GM23338 (cell line): ENCODE measurements around the gene TNS1. TPM values are rescaled to one million over a fixed set of nuclear protein-coding genes. Genes with fewer than 3 reads are reported as not detected.
A peak's percentile ranks its signal among the peaks of the same experiment; 100 is the strongest.

Source experiments
- ATAC-seq: fragments of 200-7000 bp; cut with Tn5 transposase; 3 replicates; pipeline ENCODE4 v1.9.1; 2020
- DNase-seq: peaks from one replicate; pipeline ENCODE4 v3.0.0-alpha.2; 2015; ENCODE audit warnings: low spot score
- H2AFZ ChIP-seq: fragments of 200-600 bp; sonication (generic); 2 replicates; pipeline ENCODE4 v1.8.0; 2016; ENCODE audit warnings: antibody characterized with exemption, mild to moderate bottlenecking, moderate library complexity
- H3F3A ChIP-seq: fragments of 200-600 bp; sonication (generic); replicated peaks from 2 replicates; pipeline ENCODE4 v1.8.0; 2017; ENCODE audit warnings: antibody characterized with exemption, mixed run types, low read depth
- H3K27ac ChIP-seq: fragments of 200-600 bp; sonication (generic); 2 replicates; pipeline ENCODE4 v1.6.1; 2016; ENCODE audit warnings: low read depth
- H3K27me3 ChIP-seq: fragments of 200-600 bp; sonication (generic); 2 replicates; pipeline ENCODE4 v1.8.0; 2016; ENCODE audit warnings: mild to moderate bottlenecking, mixed run types, moderate library complexity; ENCODE audit not compliant: insufficient read depth
- H3K36me3 ChIP-seq: fragments of 200-600 bp; sonication (generic); 2 replicates; pipeline ENCODE4 v1.8.0; 2016; ENCODE audit warnings: mild to moderate bottlenecking; ENCODE audit not compliant: insufficient read depth
- H3K4me1 ChIP-seq: fragments of 200-600 bp; sonication (generic); 2 replicates; pipeline ENCODE4 v1.8.0; 2016; ENCODE audit warnings: mild to moderate bottlenecking, moderate library complexity; ENCODE audit not compliant: insufficient read depth
- H3K4me2 ChIP-seq: fragments of 200-600 bp; sonication (generic); 2 replicates; pipeline ENCODE4 v1.7.1; 2017; ENCODE audit warnings: mixed run types
- H3K4me3 ChIP-seq: fragments of 200-600 bp; sonication (generic); 2 replicates; pipeline ENCODE4 v1.6.1; 2016; ENCODE audit warnings: mixed run types
- H3K79me2 ChIP-seq: fragments of 200-600 bp; sonication (generic); replicated peaks from 2 replicates; pipeline ENCODE4 v1.8.0; 2017; ENCODE audit warnings: mild to moderate bottlenecking; ENCODE audit not compliant: insufficient read depth
- H3K9me2 ChIP-seq: fragments of 200-600 bp; sonication (generic); 2 replicates; pipeline ENCODE4 v1.8.0; 2017; ENCODE audit not compliant: insufficient read depth
- H4K20me1 ChIP-seq: fragments of 200-600 bp; sonication (generic); replicated peaks from 2 replicates; pipeline ENCODE4 v1.8.0; 2017; ENCODE audit warnings: mild to moderate bottlenecking; ENCODE audit not compliant: insufficient read depth
- H3K27ac Mint-ChIP-seq: 2 replicates; pipeline ENCODE4 v1.8.0; 2020; ENCODE audit warnings: inconsistent platforms, mild to moderate bottlenecking, moderate library complexity, mixed read lengths
- H3K27me3 Mint-ChIP-seq: 3 replicates; pipeline ENCODE4 v1.8.0; 2022; ENCODE audit warnings: low read depth, mild to moderate bottlenecking, moderate library complexity, mixed read lengths, inconsistent platforms; ENCODE audit not compliant: insufficient read depth, poor library complexity
- H3K36me3 Mint-ChIP-seq: 3 replicates; pipeline ENCODE4 v1.8.0; 2021; ENCODE audit warnings: low read depth, mild to moderate bottlenecking, inconsistent platforms, moderate library complexity, mixed read lengths
- H3K4me1 Mint-ChIP-seq: 3 replicates; pipeline ENCODE4 v1.8.0; 2020; ENCODE audit warnings: mild to moderate bottlenecking, inconsistent platforms, mixed read lengths
- H3K4me3 Mint-ChIP-seq: 3 replicates; pipeline ENCODE4 v1.8.0; 2021; ENCODE audit warnings: moderate library complexity, mild to moderate bottlenecking, inconsistent platforms, mixed read lengths
- H3K9me3 Mint-ChIP-seq: 3 replicates; pipeline ENCODE4 v1.8.0; 2020; ENCODE audit warnings: moderate library complexity, mild to moderate bottlenecking, inconsistent platforms, mixed read lengths
- CREB1 ChIP-seq: fragments of 250-450 bp; sonication (Bioruptor Pico); IDR thresholded peaks from 2 replicates; pipeline ENCODE4 v1.5.0; 2020; ENCODE audit warnings: low read depth, mild to moderate bottlenecking, moderate library complexity
- EZH2 ChIP-seq: fragments of 200-600 bp; sonication (generic); IDR thresholded peaks from one replicate; pipeline ENCODE4 v1.8.0; 2017; ENCODE audit warnings: antibody characterized with exemption, mild to moderate bottlenecking, low read depth; ENCODE audit not compliant: unreplicated experiment
- EZH2phosphoT487 ChIP-seq: fragments of 200-600 bp; sonication (generic); IDR thresholded peaks from one replicate; pipeline ENCODE4 v1.8.1; 2018; ENCODE audit warnings: antibody characterized with exemption; ENCODE audit not compliant: unreplicated experiment
- JUNB ChIP-seq: IDR thresholded peaks from one replicate; pipeline ENCODE4 v1.6.1; 2016; ENCODE audit warnings: antibody characterized with exemption; ENCODE audit not compliant: unreplicated experiment
- NANOG ChIP-seq: IDR thresholded peaks from 2 replicates; pipeline ENCODE4 v1.6.1; 2016; ENCODE audit warnings: antibody characterized with exemption, borderline replicate concordance
- POLR2AphosphoS5 ChIP-seq: IDR thresholded peaks from 2 replicates; pipeline ENCODE4 v1.6.1; 2016; ENCODE audit warnings: antibody characterized with exemption, low read depth
- STAT1 ChIP-seq: IDR thresholded peaks from one replicate; pipeline ENCODE4 v1.6.1; 2016; ENCODE audit warnings: antibody characterized with exemption; ENCODE audit not compliant: unreplicated experiment
- ZNF114 ChIP-seq: fragments of 250-450 bp; sonication (Bioruptor Pico); IDR thresholded peaks from 2 replicates; pipeline ENCODE4 v1.5.0; 2020; ENCODE audit warnings: mild to moderate bottlenecking, moderate library complexity
- ZNF331 ChIP-seq: fragments of 250-450 bp; sonication (Bioruptor Pico); IDR thresholded peaks from 2 replicates; pipeline ENCODE4 v1.5.0; 2020; ENCODE audit warnings: low read depth, mild to moderate bottlenecking, moderate library complexity
- polyA plus RNA-seq: library from polyadenylated mRNA; unstranded; fragments of >200 nt; fragmentation: Nextera tagmentation; extraction: Ambion mirVana; gene quantifications from 2 replicates; pipeline ENCODE4 v1.2.1, GENCODE V29; 2016
- total RNA-seq: library from RNA; depleted of rRNA; stranded (reverse); fragments of >200 nt; shearing (Covaris generic); gene quantifications from 2 replicates; pipeline ENCODE4 v1.2.3, GENCODE V29; 2014
- TF ChIP-seq, protein P1 (sequence below): IDR thresholded peaks from 2 replicates; pipeline ENCODE4 v1.6.1; 2016; ENCODE audit warnings: antibody characterized with exemption
- TF ChIP-seq, protein P2 (sequence below): IDR thresholded peaks from one replicate; pipeline ENCODE4 v1.6.1; 2018; ENCODE audit warnings: antibody characterized with exemption; ENCODE audit not compliant: unreplicated experiment
- TF ChIP-seq, protein P3 (sequence below), 2 experiments: fragments of 200-600 bp in 1 of 2; sonication (generic) in 1 of 2; conservative IDR thresholded peaks; 2 replicates each; pipeline versions ENCODE4 v1.5.1 to v1.6.1; 2016 to 2017; ENCODE audit warnings: antibody characterized with exemption in 2 of 2, low read depth in 2 of 2, mild to moderate bottlenecking in 2 of 2, moderate library complexity in 1 of 2
- TF ChIP-seq, protein P4 (sequence below): fragments of 250-450 bp; sonication (Bioruptor Pico); IDR thresholded peaks from 2 replicates; pipeline ENCODE4 v1.5.0; 2020; ENCODE audit warnings: mild to moderate bottlenecking, moderate library complexity

Gene TNS1
- total and polyA plus RNA-seq, 2 experiments from 2014 or later: 2.0 to 7.4 TPM

DNA sequence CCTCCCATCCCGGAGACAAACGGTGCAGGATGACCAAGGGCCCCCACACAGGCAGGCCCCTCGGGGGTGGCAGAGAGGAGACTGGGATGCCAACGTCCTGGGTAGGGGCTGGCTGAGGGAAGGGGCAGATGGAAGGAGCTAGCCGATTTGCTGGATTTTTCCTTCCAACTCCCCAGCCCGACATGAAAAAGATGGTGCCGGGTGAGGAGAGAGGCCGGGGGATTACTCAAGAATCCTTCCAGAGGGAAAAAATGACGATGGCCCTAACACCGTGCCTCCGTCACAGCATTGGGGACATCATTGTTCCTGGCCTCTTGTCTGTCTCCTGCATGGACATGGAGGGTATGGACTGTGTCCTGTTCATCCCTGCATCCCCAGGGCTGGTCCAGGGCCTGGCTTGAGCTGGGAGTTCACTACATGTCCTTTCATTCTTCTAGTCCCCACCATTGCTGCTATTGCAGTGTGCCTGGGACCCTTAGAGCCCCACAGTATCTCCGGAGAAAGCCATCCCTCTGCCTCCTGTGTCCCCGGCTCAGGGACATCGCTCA lies 217.7 kb downstream of the TNS1 start:
- H3K27ac Mint-ChIP-seq: no peak overlapping the region
- H3K27me3 Mint-ChIP-seq: peaks cover 9% of the 10 kb centered on the region
- Histone ChIP-seq H3K27ac (no peak overlapping the region), H3K4me3 (no peak overlapping the region), H2AFZ (peak overlapping the region; percentile 85), H3K4me1 (no peaks in the 10 kb centered on the region; the same call in 1 of the 2 replicates), H3K36me3 (no peaks in the 10 kb centered on the region), H3F3A (no peaks in the 10 kb centered on the region), H3K4me2 (no peak overlapping the region), H3K27me3 (no peaks in the 10 kb centered on the region), H4K20me1 (no peaks in the 10 kb centered on the region), H3K79me2 (no peaks in the 10 kb centered on the region), H3K9me2 (no peaks in the 10 kb centered on the region)
- no peak for TF ChIP-seq ZNF331 (CRISPR knock-in tag)
- TF ChIP-seq NANOG: no peak
- TF ChIP-seq ZNF114: no peak
- no peak for TF ChIP-seq CREB1 (CRISPR knock-in tag)
- TF ChIP-seq EZH2phosphoT487: no peak
- TF ChIP-seq POLR2AphosphoS5: no peak
- TF ChIP-seq EZH2: no peak
- no peak for TF ChIP-seq STAT1
- TF ChIP-seq JUNB: no peak
- TF ChIP-seq, protein P1, sequence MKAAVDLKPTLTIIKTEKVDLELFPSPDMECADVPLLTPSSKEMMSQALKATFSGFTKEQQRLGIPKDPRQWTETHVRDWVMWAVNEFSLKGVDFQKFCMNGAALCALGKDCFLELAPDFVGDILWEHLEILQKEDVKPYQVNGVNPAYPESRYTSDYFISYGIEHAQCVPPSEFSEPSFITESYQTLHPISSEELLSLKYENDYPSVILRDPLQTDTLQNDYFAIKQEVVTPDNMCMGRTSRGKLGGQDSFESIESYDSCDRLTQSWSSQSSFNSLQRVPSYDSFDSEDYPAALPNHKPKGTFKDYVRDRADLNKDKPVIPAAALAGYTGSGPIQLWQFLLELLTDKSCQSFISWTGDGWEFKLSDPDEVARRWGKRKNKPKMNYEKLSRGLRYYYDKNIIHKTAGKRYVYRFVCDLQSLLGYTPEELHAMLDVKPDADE: no peak
- TF ChIP-seq, protein P2, sequence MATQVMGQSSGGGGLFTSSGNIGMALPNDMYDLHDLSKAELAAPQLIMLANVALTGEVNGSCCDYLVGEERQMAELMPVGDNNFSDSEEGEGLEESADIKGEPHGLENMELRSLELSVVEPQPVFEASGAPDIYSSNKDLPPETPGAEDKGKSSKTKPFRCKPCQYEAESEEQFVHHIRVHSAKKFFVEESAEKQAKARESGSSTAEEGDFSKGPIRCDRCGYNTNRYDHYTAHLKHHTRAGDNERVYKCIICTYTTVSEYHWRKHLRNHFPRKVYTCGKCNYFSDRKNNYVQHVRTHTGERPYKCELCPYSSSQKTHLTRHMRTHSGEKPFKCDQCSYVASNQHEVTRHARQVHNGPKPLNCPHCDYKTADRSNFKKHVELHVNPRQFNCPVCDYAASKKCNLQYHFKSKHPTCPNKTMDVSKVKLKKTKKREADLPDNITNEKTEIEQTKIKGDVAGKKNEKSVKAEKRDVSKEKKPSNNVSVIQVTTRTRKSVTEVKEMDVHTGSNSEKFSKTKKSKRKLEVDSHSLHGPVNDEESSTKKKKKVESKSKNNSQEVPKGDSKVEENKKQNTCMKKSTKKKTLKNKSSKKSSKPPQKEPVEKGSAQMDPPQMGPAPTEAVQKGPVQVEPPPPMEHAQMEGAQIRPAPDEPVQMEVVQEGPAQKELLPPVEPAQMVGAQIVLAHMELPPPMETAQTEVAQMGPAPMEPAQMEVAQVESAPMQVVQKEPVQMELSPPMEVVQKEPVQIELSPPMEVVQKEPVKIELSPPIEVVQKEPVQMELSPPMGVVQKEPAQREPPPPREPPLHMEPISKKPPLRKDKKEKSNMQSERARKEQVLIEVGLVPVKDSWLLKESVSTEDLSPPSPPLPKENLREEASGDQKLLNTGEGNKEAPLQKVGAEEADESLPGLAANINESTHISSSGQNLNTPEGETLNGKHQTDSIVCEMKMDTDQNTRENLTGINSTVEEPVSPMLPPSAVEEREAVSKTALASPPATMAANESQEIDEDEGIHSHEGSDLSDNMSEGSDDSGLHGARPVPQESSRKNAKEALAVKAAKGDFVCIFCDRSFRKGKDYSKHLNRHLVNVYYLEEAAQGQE: no peak
- TF ChIP-seq, protein P3, sequence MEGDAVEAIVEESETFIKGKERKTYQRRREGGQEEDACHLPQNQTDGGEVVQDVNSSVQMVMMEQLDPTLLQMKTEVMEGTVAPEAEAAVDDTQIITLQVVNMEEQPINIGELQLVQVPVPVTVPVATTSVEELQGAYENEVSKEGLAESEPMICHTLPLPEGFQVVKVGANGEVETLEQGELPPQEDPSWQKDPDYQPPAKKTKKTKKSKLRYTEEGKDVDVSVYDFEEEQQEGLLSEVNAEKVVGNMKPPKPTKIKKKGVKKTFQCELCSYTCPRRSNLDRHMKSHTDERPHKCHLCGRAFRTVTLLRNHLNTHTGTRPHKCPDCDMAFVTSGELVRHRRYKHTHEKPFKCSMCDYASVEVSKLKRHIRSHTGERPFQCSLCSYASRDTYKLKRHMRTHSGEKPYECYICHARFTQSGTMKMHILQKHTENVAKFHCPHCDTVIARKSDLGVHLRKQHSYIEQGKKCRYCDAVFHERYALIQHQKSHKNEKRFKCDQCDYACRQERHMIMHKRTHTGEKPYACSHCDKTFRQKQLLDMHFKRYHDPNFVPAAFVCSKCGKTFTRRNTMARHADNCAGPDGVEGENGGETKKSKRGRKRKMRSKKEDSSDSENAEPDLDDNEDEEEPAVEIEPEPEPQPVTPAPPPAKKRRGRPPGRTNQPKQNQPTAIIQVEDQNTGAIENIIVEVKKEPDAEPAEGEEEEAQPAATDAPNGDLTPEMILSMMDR (conservative IDR thresholded peaks at IDR 0.05; ENCODE audit: low read depth in 2 of 2): no peak
- TF ChIP-seq, protein P4, sequence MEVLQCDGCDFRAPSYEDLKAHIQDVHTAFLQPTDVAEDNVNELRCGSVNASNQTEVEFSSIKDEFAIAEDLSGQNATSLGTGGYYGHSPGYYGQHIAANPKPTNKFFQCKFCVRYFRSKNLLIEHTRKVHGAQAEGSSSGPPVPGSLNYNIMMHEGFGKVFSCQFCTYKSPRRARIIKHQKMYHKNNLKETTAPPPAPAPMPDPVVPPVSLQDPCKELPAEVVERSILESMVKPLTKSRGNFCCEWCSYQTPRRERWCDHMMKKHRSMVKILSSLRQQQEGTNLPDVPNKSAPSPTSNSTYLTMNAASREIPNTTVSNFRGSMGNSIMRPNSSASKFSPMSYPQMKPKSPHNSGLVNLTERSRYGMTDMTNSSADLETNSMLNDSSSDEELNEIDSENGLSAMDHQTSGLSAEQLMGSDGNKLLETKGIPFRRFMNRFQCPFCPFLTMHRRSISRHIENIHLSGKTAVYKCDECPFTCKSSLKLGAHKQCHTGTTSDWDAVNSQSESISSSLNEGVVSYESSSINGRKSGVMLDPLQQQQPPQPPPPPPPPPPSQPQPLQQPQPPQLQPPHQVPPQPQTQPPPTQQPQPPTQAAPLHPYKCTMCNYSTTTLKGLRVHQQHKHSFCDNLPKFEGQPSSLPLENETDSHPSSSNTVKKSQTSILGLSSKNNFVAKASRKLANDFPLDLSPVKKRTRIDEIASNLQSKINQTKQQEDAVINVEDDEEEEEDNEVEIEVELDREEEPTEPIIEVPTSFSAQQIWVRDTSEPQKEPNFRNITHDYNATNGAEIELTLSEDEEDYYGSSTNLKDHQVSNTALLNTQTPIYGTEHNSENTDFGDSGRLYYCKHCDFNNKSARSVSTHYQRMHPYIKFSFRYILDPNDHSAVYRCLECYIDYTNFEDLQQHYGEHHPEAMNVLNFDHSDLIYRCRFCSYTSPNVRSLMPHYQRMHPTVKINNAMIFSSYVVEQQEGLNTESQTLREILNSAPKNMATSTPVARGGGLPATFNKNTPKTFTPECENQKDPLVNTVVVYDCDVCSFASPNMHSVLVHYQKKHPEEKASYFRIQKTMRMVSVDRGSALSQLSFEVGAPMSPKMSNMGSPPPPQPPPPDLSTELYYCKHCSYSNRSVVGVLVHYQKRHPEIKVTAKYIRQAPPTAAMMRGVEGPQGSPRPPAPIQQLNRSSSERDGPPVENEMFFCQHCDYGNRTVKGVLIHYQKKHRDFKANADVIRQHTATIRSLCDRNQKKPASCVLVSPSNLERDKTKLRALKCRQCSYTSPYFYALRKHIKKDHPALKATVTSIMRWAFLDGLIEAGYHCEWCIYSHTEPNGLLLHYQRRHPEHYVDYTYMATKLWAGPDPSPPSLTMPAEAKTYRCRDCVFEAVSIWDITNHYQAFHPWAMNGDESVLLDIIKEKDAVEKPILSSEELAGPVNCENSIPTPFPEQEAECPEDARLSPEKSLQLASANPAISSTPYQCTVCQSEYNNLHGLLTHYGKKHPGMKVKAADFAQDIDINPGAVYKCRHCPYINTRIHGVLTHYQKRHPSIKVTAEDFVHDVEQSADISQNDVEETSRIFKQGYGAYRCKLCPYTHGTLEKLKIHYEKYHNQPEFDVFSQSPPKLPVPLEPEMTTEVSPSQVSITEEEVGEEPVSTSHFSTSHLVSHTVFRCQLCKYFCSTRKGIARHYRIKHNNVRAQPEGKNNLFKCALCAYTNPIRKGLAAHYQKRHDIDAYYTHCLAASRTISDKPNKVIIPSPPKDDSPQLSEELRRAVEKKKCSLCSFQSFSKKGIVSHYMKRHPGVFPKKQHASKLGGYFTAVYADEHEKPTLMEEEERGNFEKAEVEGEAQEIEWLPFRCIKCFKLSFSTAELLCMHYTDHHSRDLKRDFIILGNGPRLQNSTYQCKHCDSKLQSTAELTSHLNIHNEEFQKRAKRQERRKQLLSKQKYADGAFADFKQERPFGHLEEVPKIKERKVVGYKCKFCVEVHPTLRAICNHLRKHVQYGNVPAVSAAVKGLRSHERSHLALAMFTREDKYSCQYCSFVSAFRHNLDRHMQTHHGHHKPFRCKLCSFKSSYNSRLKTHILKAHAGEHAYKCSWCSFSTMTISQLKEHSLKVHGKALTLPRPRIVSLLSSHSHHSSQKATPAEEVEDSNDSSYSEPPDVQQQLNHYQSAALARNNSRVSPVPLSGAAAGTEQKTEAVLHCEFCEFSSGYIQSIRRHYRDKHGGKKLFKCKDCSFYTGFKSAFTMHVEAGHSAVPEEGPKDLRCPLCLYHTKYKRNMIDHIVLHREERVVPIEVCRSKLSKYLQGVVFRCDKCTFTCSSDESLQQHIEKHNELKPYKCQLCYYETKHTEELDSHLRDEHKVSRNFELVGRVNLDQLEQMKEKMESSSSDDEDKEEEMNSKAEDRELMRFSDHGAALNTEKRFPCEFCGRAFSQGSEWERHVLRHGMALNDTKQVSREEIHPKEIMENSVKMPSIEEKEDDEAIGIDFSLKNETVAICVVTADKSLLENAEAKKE: no peak
- ATAC-seq (peak; percentile 6; the same call in 2 of the 3 replicates), DNase-seq (no peak)
- H3K4me3 Mint-ChIP-seq: no peak overlapping the region
- H3K9me3 Mint-ChIP-seq: peaks cover 20% of the 10 kb centered on the region
- H3K36me3 Mint-ChIP-seq: peaks cover 6% of the 10 kb centered on the region; the same call in 2 of the 3 replicates
- H3K4me1 Mint-ChIP-seq: peaks cover 5% of the 10 kb centered on the region
